Sigmoid colon (tissue), 7 donors: ENCODE results near the gene ZNF135. TPM values are rescaled to one million over a fixed set of nuclear protein-coding genes. Genes with fewer than 3 reads are reported as not detected.

ENCODE experiments used
- DNase-seq: peaks from one replicate; pipeline ENCODE4 v3.0.0-alpha.2; 2019
- H3K27ac ChIP-seq, 4 donors: fragments of 200-600 bp; sonication (generic); one replicate each; pipeline ENCODE4 v1.5.1; 2016 to 2019; ENCODE audit warnings: mild to moderate bottlenecking in 1 of 4
- H3K27me3 ChIP-seq, 3 donors: fragments of 200-600 bp; sonication (generic); one replicate each; pipeline ENCODE4 v1.5.1; 2019; ENCODE audit warnings: mild to moderate bottlenecking in 1 of 3
- H3K36me3 ChIP-seq, 4 donors: fragments of 200-600 bp; sonication (generic); one replicate each; pipeline ENCODE4 v1.5.1; 2016 to 2019
- H3K4me1 ChIP-seq, 4 donors: fragments of 200-600 bp; sonication (generic); one replicate each; pipeline ENCODE4 v1.5.1; 2017 to 2019
- H3K4me3 ChIP-seq, 4 donors: fragments of 200-600 bp; sonication (generic); one replicate each; pipeline ENCODE4 v1.5.1; 2017 to 2019; ENCODE audit warnings: mild to moderate bottlenecking in 2 of 4, moderate library complexity in 1 of 4
- H3K9me3 ChIP-seq, 4 donors: fragments of 200-600 bp in 3 of 4; sonication (generic) in 3 of 4; one replicate each; pipeline versions ENCODE4 v1.5.1 to v1.6.1; 2013 to 2019
- EP300 ChIP-seq, 4 donors: sonication (generic); formaldehyde crosslinking; IDR thresholded peaks; one replicate each; pipeline ENCODE4 v1.6.1; 2017; ENCODE audit warnings: antibody characterized with exemption in 4 of 4
- POLR2A ChIP-seq, 2 donors: fragments of 450-650 bp; IDR thresholded peaks; one replicate each; pipeline ENCODE4 v1.6.1; 2016; ENCODE audit warnings: antibody characterized with exemption in 2 of 2, mild to moderate bottlenecking in 2 of 2, moderate library complexity in 2 of 2
- POLR2AphosphoS5 ChIP-seq, 4 donors: sonication (generic); formaldehyde crosslinking; IDR thresholded peaks; one replicate each; pipeline ENCODE4 v1.6.1; 2017; ENCODE audit warnings: antibody characterized with exemption in 4 of 4
- WGBS, 2 donors: extraction: QIAGEN DNeasy Blood & Tissue Kit; methylation state at CpG; one replicate each; pipeline ENCODE4 v1.1.7; 2013; 5-methylcytosine and 5-hydroxymethylcytosine counted together
- intact Hi-C: fragments of 100-400 bp; cut with DNase I; formaldehyde crosslinking; loops from one replicate; pipeline ENCODE4 v1.15.1; 2023
- polyA plus RNA-seq, 3 donors: library from polyadenylated mRNA; stranded (reverse); fragments of 200-250 nt; gene quantifications; one replicate each; pipeline ENCODE4 v1.2.3, GENCODE V29; 2013
- total RNA-seq, 4 donors: library from RNA; depleted of rRNA; stranded (reverse); fragments of >200 nt; gene quantifications; one replicate each; pipeline ENCODE4 v1.1.0, GENCODE V29; 2016
- TF ChIP-seq, protein P1 (sequence below), 4 experiments: fragments of 450-650 bp in 3 of 4; fragments of 200-600 bp in 1 of 4; IDR thresholded peaks; one replicate each; pipeline ENCODE4 v1.5.1; 2016 to 2019; ENCODE audit warnings: antibody characterized with exemption in 4 of 4, mild to moderate bottlenecking in 3 of 4, moderate library complexity in 2 of 4
- donor health status: healthy with polysubstance abuse.
- donor health status: Bipolar disorder and iron deficiency.
- donor health status: healthy.

Gene ZNF135
- total and polyA plus RNA-seq, 7 donors, result 0.46 to 10.0 (median 6.1) TPM

GRCh38 chr19:58045411-58046050, 13.6 kb upstream of the ZNF135 start:
- DNase-seq, result no peak
- Histone ChIP-seq H3K4me1 (no peaks in the 10 kb centered on the region), H3K27me3 (no peaks in the 10 kb centered on the region), H3K27ac (no peak overlapping the region), H3K9me3 (peaks cover 23 to 38% (median 31%) of the 10 kb centered on the region in 4 donors), H3K4me3 (no peak overlapping the region), H3K36me3 (no peaks in the 10 kb centered on the region)
- intact Hi-C loops, result no loop called here
- 94 to 95% methylated on average over 24 of the region's 24 CpGs for WGBS, 2 donors
- TF ChIP-seq POLR2A (IDR thresholded peaks at IDR 0.05) (no peak), EP300 (IDR thresholded peaks at IDR 0.05) (no peak), POLR2AphosphoS5 (IDR thresholded peaks at IDR 0.05) (no peak)
- TF ChIP-seq, protein P1, sequence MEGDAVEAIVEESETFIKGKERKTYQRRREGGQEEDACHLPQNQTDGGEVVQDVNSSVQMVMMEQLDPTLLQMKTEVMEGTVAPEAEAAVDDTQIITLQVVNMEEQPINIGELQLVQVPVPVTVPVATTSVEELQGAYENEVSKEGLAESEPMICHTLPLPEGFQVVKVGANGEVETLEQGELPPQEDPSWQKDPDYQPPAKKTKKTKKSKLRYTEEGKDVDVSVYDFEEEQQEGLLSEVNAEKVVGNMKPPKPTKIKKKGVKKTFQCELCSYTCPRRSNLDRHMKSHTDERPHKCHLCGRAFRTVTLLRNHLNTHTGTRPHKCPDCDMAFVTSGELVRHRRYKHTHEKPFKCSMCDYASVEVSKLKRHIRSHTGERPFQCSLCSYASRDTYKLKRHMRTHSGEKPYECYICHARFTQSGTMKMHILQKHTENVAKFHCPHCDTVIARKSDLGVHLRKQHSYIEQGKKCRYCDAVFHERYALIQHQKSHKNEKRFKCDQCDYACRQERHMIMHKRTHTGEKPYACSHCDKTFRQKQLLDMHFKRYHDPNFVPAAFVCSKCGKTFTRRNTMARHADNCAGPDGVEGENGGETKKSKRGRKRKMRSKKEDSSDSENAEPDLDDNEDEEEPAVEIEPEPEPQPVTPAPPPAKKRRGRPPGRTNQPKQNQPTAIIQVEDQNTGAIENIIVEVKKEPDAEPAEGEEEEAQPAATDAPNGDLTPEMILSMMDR (IDR thresholded peaks at IDR 0.05), result no peak

DNA sequence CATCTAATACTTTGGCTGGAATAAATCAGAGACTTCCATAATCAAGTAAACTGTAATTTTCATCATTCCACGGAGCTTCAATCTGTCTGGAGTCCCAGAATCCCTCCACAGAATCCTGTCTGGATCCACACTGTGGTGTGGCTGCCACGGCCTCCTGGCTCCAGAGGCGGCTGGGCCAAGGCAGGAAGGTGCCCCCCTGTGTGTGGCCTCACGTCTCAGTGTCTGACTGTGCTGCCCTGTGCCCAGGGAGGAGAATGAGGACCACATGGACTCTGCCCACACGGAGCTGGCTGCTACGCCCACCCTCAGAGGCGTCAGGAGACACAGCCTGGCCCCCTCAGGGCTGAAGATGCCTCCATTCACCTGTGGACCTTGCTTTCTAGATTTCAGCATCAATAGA, 12.2 kb upstream of the ZNF135 start:
- Histone ChIP-seq H3K4me3 (no peak overlapping the region), H3K36me3 (no peaks in the 10 kb centered on the region), H3K4me1 (no peaks in the 10 kb centered on the region), H3K27me3 (no peaks in the 10 kb centered on the region), H3K27ac (no peak overlapping the region), H3K9me3 (peaks cover 23 to 35% (median 27%) of the 10 kb centered on the region in 4 donors)
- 82 to 86% methylated on average over 7 of the region's 7 CpGs for WGBS, 2 donors
- TF ChIP-seq, protein P1 (IDR thresholded peaks at IDR 0.05), result no peak
- TF ChIP-seq POLR2A (IDR thresholded peaks at IDR 0.05), result no peak
- no peak for TF ChIP-seq EP300 (IDR thresholded peaks at IDR 0.05)
- TF ChIP-seq POLR2AphosphoS5 (IDR thresholded peaks at IDR 0.05), result no peak
- intact Hi-C loops, result no loop called here
- no peak for DNase-seq

DNA sequence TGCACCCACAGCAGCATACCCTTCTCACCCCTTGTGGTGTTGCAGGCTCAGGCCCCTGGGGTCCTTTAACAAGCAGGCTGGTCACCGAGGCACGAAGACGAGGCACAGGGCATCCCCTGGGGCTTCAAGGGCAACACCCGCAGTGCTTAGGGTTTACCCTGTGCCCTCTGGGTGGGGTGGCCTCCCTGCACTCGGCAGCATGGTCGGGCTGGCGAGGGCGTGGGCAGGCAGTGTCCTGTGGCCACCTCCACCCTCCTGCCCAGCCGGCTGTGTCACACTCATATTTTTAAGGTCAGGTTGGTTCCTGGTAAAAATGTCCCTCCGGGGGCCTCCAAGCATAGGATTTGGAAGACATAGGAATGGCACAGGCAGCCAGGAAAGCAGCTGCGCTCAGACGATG, 11.4 kb upstream of the ZNF135 start:
- Histone ChIP-seq H3K36me3 (no peaks in the 10 kb centered on the region), H3K4me1 (no peaks in the 10 kb centered on the region), H3K27me3 (no peaks in the 10 kb centered on the region), H3K9me3 (peaks cover 20 to 33% (median 24%) of the 10 kb centered on the region in 4 donors), H3K4me3 (no peak overlapping the region), H3K27ac (no peak overlapping the region)
- TF ChIP-seq POLR2A (IDR thresholded peaks at IDR 0.05) (no peak), POLR2AphosphoS5 (IDR thresholded peaks at IDR 0.05) (no peak), EP300 (IDR thresholded peaks at IDR 0.05) (no peak)
- TF ChIP-seq, protein P1 (IDR thresholded peaks at IDR 0.05), result no peak
- no peak for DNase-seq
- intact Hi-C loops, result no loop called here
- 93 to 94% methylated on average over 12 of the region's 12 CpGs for WGBS, 2 donors

DNA sequence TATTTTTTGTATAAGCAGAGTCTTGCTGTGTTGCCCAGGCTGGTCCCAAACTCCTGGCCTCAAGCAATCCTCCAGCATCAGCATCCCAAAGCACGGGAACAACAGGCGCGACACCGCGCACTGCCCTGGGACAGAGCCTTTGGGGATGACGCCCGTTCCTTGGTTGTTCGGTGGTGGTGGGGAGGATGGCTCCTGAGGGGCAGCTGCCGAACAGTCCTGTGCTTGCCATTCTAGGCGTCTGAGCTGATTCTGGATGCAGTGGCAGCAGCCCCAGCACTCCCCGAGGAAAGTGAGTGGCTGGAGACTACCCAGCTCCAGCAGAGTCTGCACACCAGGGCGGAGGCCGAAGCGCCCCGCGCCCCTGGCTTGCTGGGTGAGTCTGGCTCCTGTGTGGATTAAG, 6.8 kb upstream of the ZNF135 start:
- intact Hi-C loops, result no loop called here
- TF ChIP-seq POLR2A (IDR thresholded peaks at IDR 0.05), result no peak
- no peak for TF ChIP-seq EP300 (IDR thresholded peaks at IDR 0.05)
- TF ChIP-seq, protein P1 (IDR thresholded peaks at IDR 0.05), result no peak
- TF ChIP-seq POLR2AphosphoS5 (IDR thresholded peaks at IDR 0.05), result no peak
- DNase-seq, result no peak
- 96 to 97% methylated on average over 16 of the region's 16 CpGs for WGBS, 2 donors
- H3K27ac ChIP-seq, result no peak overlapping the region
- no peaks in the 10 kb centered on the region for H3K4me1 ChIP-seq
- H3K9me3 ChIP-seq, result peaks cover 0 to 10% (median 8%) of the 10 kb centered on the region in 4 donors
- H3K36me3 ChIP-seq, result no peaks in the 10 kb centered on the region
- no peak overlapping the region for H3K4me3 ChIP-seq
- H3K27me3 ChIP-seq, result peaks cover 0 to 3% (median 0%) of the 10 kb centered on the region in 3 donors
